ENCODE measurements around the gene RGS14.

Gene RGS14

DNA sequence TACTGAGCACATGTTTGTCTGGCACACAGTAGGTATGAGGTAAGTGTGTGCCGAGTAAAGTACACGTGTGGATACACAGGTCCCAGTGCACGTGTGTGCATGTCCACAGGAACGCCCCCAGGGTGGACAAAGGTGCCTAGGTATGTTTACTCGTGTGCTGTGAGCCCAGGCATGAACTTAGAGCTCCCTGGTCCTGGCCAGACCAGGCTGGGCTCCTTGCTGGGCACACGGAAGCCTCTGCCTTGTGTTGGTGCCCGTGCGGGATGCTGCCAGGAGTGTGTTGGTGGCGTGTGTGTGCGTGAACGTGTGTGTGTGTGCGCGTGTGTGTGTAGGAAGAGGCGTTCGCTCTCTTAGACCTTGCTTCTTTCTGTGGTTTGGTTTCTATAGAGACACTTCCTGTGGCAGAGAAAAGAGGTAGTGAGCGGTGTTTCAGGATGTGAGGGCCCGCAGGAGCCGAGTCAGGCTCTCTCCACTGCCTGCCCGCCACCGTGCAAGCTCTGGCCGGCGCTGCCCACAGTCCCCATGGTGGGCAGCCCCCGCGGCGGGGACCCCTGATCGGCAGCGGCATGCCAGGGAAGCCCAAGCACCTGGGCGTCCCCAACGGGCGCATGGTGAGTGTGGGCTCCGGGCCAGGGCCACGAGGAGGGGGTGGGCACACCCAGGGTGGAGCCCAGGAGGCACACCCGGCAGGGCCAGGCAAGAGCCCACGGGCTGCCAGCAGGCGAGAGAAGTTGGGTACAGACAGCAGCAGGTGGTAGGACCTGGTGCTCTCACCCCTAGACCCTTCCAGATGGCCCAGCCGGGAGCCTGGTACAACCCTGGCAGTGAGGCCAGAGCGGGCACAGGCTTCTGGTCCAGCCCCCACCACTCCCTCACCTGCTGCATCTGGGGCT is at the start of gene RGS14:
Gene RGS14, plus strand, starts transcription at position 466 of the 893 bp plus-strand sequence. Its CDS starts 101 bp downstream, at position 567.
- ATAC-seq = peak; percentile 89
- DNase-seq = peak; percentile 63

DNA sequence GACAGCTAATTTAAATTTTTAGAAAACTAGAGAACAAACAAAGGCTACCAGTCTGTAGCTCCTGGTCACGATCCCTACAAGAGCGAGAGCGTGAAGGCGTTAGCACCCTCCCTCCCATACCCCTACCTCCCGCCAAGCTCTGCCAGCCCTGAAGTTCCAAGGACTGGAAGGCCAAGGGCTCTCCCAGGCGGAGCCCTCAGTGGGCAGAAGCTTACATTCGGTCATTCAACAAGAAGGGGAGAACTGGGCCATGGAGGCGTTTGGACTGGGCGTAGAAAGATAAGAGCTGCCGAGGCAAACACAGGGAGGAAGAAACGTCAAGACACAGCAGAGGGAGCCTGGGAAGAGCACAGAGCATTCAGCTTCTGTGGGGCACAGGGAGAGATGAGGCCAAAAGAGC is 49.0 kb upstream of the RGS14 start:
- ATAC-seq = no peak
- no peak for DNase-seq

DNA sequence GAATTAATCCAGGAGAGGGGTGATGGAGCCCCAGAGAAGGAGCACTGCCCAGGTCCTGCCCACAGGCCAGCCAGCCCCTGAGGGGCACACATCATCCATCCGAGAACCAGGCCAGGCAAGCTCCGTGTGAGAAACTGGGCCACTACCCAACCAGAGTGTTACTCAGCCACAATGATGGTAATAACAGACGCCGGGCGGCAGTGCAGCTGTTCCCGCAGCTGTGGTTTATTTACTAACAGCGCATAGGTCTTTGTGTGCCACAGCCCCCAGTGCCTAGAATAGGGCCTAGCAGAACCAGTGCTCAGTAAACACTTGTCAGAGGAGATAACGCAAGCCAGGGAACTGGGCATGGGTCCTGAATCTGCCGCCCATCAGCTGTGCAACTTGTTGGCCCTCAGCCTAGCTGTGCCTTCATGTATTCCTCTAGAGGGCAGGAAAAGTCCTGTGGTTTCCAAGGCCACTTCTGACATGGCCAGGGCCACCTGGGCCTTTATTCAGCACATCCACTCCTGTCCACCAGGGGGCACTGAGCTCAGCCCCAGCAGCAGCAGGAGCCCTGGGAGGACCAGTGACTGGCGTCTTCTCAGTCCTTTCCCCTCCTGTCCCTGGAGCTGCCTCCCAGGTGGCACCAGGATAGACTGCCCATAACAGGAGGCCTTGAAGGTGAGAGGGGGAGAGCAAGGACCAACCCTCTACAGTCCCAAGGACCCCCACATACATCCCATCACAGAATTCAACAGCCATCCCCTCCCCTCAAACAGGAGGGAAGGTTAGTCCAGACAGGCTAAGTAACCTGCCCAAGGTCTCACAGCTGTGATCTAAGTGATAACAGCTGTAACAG is 48.2 kb upstream of the RGS14 start:
- no peak for ATAC-seq

GRCh38 chr5:177310332-177310731 is 47.4 kb upstream of the RGS14 start:
- DNase-seq = no peak
- no peak for ATAC-seq

More for the DNA sequence above, 48.2 kb upstream of the RGS14 start:
- DNase-seq = peak; percentile 80

GRCh38 chr5:177310757-177311391 is 46.9 kb upstream of the RGS14 start:
- no peak for DNase-seq
- no peak for ATAC-seq

GRCh38 chr5:177311392-177311722 is 46.4 kb upstream of the RGS14 start:
- no peak for DNase-seq

DNA sequence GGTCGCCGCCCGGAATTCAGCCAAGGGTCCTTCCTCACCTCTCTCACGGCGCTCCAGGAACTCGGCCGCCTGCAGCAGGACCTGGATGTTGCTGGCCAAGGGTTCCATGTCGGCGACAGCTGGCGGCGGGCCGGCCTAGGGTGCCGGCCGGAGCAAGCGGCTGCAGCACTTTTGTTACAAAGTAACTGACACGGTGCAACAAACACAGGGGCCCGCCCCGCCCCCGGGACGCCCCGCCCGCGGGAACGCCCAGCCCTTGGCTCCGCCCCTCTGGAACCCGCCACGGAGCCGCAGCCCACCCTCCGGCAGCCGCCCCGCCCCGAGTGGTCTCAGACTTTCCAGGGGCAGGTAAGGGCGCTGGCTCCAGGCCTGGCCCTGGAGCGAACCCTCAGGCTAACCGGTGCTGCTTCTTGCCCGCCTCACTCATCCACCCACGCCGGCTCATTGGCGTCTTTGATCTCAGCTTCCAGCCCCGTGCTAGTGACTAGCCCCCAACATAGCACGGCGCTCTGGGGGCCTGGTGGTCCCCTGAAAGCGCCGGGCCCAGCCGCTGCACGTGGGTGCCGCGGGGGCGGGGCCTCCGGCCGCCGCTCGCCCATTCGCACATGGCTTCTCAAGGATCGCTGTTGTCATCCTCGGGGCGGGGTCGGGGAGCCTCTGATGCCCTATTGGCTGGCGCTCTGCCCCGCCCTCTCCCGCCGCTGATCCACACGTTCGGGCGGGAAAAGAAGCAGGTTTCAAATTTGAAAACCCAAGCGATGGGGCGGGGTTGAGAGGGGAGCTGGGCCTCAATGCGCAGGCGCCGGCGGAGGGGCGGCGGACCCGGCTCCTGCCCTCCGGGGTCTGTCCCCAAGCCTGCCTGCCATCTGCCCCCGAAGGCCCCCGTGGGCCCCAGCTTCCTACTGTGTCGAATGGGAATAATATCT is 45.7 kb upstream of the RGS14 start, which contains the start of gene MXD3:
Gene MXD3, minus strand, starts transcription at position 176 of the 926 bp plus-strand sequence. Its CDS starts 68 bp downstream, at position 108.
- DNase-seq = peak; percentile 98
- ATAC-seq = peak; percentile 86

More at GRCh38 chr5:177311392-177311722, 46.4 kb upstream of the RGS14 start:
- ATAC-seq = no peak

DNA sequence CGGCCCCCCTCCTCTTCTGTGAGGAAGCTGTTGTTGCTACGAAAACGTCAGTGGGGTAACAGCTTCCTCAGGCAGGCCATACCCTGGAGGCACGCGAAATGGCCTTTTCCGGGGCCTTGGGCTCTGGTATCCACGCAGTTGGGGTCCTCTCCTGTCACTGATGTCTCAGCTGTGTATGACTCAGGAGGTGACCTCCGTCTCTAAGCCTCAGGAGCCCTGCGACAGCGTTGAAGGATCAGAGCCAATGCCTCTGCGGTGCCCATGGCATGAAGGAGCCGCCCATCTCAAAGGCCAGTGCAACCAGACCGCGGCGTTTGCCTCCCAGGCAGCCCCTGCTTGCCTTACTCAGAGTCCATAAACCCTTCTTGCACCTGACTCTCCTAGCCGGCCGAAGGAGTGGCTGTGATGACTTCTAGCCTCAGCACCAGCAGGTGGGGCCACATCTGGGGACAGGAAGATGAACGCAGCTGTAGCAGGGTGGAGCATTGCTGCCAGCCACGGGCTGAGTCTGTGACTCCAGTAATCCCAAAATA is 45.0 kb upstream of the RGS14 start:
- DNase-seq (peak; percentile 58), ATAC-seq (peak; percentile 21)

DNA sequence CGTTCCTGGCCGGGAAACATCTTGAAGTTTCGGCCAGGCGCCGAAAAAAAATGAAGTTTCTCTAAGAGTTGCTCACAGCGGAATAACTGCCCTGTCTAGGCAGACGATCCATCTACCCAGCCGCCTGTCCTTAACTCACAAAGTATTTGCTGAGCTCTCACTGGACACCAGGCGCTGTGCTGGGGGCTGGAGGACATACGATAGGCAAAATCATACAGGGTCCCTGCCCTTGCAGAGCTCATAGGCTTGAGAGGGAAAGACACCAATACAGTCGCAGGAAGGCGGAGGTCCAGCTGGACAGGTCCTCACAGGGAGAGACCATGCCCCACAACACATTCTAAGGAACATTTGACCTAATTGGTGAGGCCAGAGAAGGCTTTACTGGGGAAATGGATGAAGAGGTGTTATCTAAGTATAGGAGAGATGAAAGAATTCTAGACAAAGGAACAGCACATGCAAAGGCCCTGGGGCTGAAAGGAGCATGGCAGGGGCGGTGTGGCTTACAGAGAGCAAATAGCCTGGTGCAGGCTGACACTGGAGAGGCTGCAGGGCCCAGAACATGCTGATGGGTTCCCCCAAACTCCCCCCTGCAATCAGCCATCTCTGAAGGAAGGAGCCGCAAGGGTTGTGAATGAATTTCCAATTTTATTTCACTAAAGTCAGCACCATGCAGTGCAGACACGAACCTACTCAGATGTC is 44.0 kb upstream of the RGS14 start:
- ATAC-seq (no peak), DNase-seq (no peak)

- DNase-seq (no peak), ATAC-seq (no peak)
These were observed 43.1 kb upstream of the RGS14 start for GRCh38 chr5:177314376-177315342.

- DNase-seq (no peak), ATAC-seq (no peak)
These were observed 42.3 kb upstream of the RGS14 start for GRCh38 chr5:177315411-177315810.

- no peak for DNase-seq
- no peak for ATAC-seq
These were observed 41.7 kb upstream of the RGS14 start for GRCh38 chr5:177316005-177316404.

DNA sequence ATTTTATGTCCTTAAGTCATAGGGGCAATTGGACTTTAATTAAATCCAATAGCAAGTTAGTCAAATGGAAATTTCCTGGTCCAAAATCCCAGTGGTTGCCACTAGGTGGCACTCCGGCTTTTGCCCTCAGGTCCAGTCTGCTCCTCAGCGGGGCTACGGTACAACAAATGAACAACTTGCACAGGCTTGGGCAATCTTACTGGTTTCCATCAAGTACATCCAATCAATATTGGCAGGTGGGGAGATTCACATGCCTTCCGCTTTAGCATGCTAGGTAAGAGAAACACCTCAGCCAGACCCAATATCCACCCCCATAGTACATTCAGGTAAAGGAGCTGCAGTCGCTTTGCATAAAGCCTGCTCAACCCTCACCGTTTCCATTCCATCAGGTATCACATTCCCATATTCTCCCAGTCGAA is 39.8 kb upstream of the RGS14 start:
- peak; percentile 80 for DNase-seq
- peak; percentile 47 for ATAC-seq

- DNase-seq = peak; percentile 38
- peak; percentile 80 for ATAC-seq
These were observed 37.7 kb upstream of the RGS14 start for GRCh38 chr5:177319913-177320588.

GRCh38 chr5:177320879-177321278 is 36.8 kb upstream of the RGS14 start:
- ATAC-seq (no peak), DNase-seq (no peak)

DNA sequence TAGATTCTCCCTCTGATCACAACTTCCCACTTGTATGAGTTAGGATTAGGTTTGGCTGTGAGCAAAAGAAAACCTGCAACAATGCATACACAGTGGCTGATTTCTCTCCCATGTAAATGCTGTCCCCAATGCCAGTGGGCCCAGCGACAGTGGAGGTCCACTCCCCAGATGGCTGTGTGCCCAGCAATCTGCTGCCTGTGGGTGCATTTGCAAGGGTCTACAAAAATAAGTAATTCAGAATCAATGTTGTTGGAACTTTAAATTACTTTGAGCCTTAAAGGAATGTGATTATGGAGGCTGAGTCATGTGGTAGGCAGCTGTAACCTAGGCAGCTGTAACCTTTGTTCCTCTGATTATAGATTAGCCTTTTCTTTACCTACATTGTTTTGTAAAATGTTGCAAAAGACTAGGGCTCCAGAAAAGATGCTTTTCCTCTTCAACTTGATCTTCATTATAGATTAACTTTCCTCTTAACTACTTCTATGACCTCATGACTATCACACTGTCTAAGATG is 31.8 kb upstream of the RGS14 start:
- no peak for DNase-seq
- ATAC-seq = no peak

- ATAC-seq (peak; percentile 77), DNase-seq (no peak)
These were observed 29.9 kb upstream of the RGS14 start for GRCh38 chr5:177327539-177328522.
